CD4-positive, alpha-beta T cell treated with Interleukin-6 at 100 ng/mL for 8 hours (primary cell): ENCODE data around the gene HRK.
A peak's percentile ranks its signal among the peaks of the same experiment; 100 is the strongest.

Experiments used
- DNase-seq: peaks from one replicate; pipeline ENCODE4 v3.0.0-alpha.2; 2020; ENCODE audit warnings: mixed read lengths, low spot score

The HRK gene

GRCh38 chr12:116881325-116881876 is at the start of gene HRK:
HRK (minus strand) TSS chr12:116881441; CDS start chr12:116881307, 134 bp downstream.
- DNase-seq = no peak

GRCh38 chr12:116929885-116930284 is 48.6 kb upstream of the HRK start:
- no peak for DNase-seq

GRCh38 chr12:116928504-116928903 is 47.3 kb upstream of the HRK start:
- no peak for DNase-seq

GRCh38 chr12:116927244-116927940 is 46.2 kb upstream of the HRK start:
- no peak for DNase-seq

- DNase-seq = no peak
These were observed 45.3 kb upstream of the HRK start for GRCh38 chr12:116926283-116927243.

GRCh38 chr12:116924558-116925453 is 43.6 kb upstream of the HRK start:
- DNase-seq = peak; percentile 83

- no peak for DNase-seq
These were observed 41.1 kb upstream of the HRK start for GRCh38 chr12:116922194-116922897.

- no peak for DNase-seq
These were observed 39.7 kb upstream of the HRK start for GRCh38 chr12:116920939-116921338.

- no peak for DNase-seq
These were observed 38.7 kb upstream of the HRK start for GRCh38 chr12:116919706-116920485.

GRCh38 chr12:116919247-116919661 is 38.0 kb upstream of the HRK start:
- DNase-seq = no peak

GRCh38 chr12:116918464-116918863 is 37.2 kb upstream of the HRK start:
- no peak for DNase-seq

- DNase-seq = peak; percentile 53
These were observed 35.5 kb upstream of the HRK start for GRCh38 chr12:116916714-116917114.

GRCh38 chr12:116916122-116916521 is 34.9 kb upstream of the HRK start:
- DNase-seq = no peak

GRCh38 chr12:116915326-116915725 is 34.1 kb upstream of the HRK start:
- no peak for DNase-seq

GRCh38 chr12:116910645-116911451 is 29.6 kb upstream of the HRK start, which contains the start of gene FBXW8:
FBXW8 (plus strand) TSS chr12:116910950; CDS start chr12:116911038, 88 bp downstream.
- DNase-seq = peak; percentile 41

GRCh38 chr12:116910280-116910644 is 29.0 kb upstream of the HRK start:
- DNase-seq = no peak

- no peak for DNase-seq
These were observed 25.0 kb upstream of the HRK start for GRCh38 chr12:116906285-116906684.

- no peak for DNase-seq
These were observed 22.6 kb upstream of the HRK start for GRCh38 chr12:116903818-116904217.

GRCh38 chr12:116901612-116902011 is 20.4 kb upstream of the HRK start:
- no peak for DNase-seq
